ENCODE measurements around the gene CNOT3. TPM values are rescaled to one million over a fixed set of nuclear protein-coding genes. Genes with fewer than 3 reads are reported as not detected.

Gene CNOT3
- total and polyA plus RNA-seq, 9 donors, result 8.3 to 51.1 (median 36.0) TPM

DNA sequence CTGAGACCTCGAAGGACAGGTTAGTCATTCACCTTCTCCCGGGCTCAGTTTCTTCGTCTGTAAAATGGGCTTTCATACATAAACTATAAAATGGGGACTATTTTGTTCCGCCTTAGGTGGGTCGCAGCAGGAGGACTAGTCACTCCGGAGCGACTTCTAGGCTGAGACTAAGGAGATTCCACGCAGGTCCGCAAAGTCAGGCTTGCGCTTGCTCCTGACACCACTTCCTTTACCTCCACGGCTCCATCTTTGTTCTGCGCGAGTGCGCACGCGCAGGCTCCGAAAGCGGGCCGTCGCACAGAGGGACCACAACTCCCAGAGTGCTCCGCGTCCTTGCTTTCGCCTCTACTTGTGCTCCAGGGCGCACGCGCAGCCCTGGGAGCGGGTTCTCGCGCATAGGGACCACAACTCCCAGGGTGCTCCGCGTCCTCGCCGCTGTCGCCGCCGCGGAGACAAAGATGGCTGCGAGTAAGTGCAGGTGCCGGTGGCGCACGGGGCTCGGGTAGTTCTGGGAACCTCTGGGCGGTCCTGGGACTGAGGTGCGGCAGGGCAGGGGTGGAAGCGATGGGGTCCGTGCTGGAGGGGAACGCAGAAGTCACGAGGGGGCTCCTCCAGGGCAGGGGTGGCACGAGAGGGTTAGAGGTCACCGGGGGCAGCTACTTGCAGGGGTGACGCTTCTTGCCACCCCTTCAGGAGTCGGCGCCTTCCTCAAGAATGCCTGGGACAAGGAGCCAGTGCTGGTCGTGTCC is 35.0 kb upstream of the CNOT3 start, which contains the start of gene NDUFA3:
Gene NDUFA3 (plus strand): TSS at position 435 of the 749 bp plus-strand sequence. CDS start 24 bp downstream, at position 459.
- peak within 1 kb of the TSS; percentile 89 for H3K4me3 ChIP-seq (ENCODE audit: low read length)
- peaks cover 27% of the 10 kb centered on the region for H3K36me3 ChIP-seq (ENCODE audit: control insufficient read depth, insufficient read depth, low read length)
- no peaks in the 10 kb centered on the region for H3K9me3 ChIP-seq (replicated peaks; ENCODE audit: control insufficient read depth, low read depth, low read length)
- under 1% methylated on average over 49 of the region's 54 CpGs for WGBS (ENCODE audit: insufficient coverage)
- peaks cover 7% of the 10 kb centered on the region for H3K4me1 ChIP-seq (ENCODE audit: control insufficient read depth, insufficient read depth, low read length)
- H3K27ac ChIP-seq (ENCODE audit: low read length), result no peak within 1 kb of the TSS
- H3K27me3 ChIP-seq (ENCODE audit: control insufficient read depth, insufficient read depth, low read length), result no peaks in the 10 kb centered on the region
- peak; percentile 100 for DNase-seq

DNA sequence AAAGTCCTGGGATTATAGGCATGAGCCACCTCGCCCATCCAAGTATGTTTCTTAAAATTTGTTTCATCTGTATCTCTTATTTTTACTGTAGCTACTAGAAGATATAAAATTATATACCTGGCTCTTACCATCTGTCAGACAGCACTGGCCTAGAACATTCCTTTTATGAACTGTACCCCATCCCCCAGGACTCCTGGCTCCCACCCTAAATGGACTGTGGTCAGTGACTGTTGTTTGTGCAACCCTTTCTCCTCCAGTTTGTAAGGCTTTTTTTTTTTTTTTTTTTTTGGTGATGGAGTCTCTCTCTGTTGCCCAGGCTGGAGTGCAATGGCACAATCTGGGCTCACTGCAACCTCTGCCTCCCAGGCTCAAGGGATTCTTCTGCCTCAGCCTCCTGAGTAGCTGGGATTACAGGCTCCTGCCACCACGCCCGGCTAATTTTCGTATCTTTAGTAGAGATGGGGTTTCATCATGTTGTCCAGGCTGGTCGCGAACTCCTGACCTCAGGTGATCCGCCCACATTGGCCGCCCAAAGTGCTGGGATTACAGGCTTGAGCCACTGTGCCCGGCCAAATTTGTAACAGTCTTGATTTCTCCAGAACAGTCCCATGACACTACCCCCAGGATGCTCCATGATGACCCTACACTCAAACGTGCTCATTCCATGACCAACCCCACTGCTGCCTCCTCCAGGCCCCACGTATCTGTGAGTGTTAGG is 32.4 kb upstream of the CNOT3 start:
- 87% methylated on average over 9 of the region's 11 CpGs for WGBS (ENCODE audit: insufficient coverage)
- no peak overlapping the region for H3K4me3 ChIP-seq (ENCODE audit: low read length)
- peaks cover 51% of the 10 kb centered on the region for H3K36me3 ChIP-seq (ENCODE audit: control insufficient read depth, insufficient read depth, low read length)
- no peaks in the 10 kb centered on the region for H3K9me3 ChIP-seq (replicated peaks; ENCODE audit: control insufficient read depth, low read depth, low read length)
- peaks cover 7% of the 10 kb centered on the region for H3K4me1 ChIP-seq (ENCODE audit: control insufficient read depth, insufficient read depth, low read length)
- H3K27ac ChIP-seq (ENCODE audit: low read length), result no peak overlapping the region
- no peaks in the 10 kb centered on the region for H3K27me3 ChIP-seq (ENCODE audit: control insufficient read depth, insufficient read depth, low read length)
- no peak for DNase-seq

DNA sequence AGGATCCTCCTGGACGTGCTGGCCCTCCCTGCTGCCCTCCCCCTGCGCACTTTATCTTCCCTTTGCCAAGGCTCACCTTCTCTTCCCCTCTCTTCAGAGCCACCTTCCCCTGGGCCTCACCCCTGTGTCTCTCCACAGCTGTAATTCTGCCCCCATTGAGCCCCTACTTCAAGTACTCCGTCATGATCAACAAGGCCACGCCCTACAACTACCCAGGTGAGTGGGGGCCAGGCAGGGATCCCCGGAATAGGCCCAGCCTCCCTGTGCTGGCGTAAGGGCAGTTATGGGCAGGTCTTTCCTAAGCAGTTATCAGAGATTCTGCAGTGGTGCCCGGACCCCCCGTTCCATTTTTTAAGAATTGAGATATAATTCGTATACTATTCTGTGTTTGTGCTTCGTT is 31.8 kb upstream of the CNOT3 start:
- no peaks in the 10 kb centered on the region for H3K9me3 ChIP-seq (replicated peaks; ENCODE audit: control insufficient read depth, low read depth, low read length)
- no peaks in the 10 kb centered on the region for H3K27me3 ChIP-seq (ENCODE audit: control insufficient read depth, insufficient read depth, low read length)
- 89% methylated on average over 6 of the region's 10 CpGs for WGBS (ENCODE audit: insufficient coverage)
- peaks cover 57% of the 10 kb centered on the region for H3K36me3 ChIP-seq (ENCODE audit: control insufficient read depth, insufficient read depth, low read length)
- H3K4me1 ChIP-seq (ENCODE audit: control insufficient read depth, insufficient read depth, low read length), result peaks cover 7% of the 10 kb centered on the region
- no peak overlapping the region for H3K4me3 ChIP-seq (ENCODE audit: low read length)
- DNase-seq, result no peak
- no peak overlapping the region for H3K27ac ChIP-seq (ENCODE audit: low read length)

DNA sequence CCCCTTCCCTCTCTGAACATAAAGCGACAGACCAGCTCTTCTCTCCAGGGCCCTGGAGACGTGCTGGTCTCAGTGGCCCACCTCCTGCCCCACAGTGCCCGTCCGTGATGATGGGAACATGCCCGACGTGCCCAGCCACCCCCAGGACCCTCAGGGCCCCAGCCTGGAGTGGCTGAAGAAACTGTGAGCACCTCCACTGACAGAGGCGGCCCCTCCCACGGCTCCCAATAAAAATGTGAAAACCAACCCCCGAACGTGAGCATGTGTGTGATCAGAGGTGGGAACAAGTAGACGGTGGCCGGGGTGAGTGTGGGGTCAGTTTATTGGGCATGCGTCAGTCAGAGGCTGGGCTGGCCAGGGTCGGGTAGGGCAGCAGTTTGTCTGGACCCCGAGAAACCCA is 30.8 kb upstream of the CNOT3 start:
- peaks cover 7% of the 10 kb centered on the region for H3K4me1 ChIP-seq (ENCODE audit: control insufficient read depth, insufficient read depth, low read length)
- DNase-seq, result no peak
- H3K27ac ChIP-seq (ENCODE audit: low read length), result no peak overlapping the region
- no peaks in the 10 kb centered on the region for H3K9me3 ChIP-seq (replicated peaks; ENCODE audit: control insufficient read depth, low read depth, low read length)
- H3K4me3 ChIP-seq (ENCODE audit: low read length), result no peak overlapping the region
- WGBS (ENCODE audit: insufficient coverage), result 71% methylated on average over 11 of the region's 15 CpGs
- no peaks in the 10 kb centered on the region for H3K27me3 ChIP-seq (ENCODE audit: control insufficient read depth, insufficient read depth, low read length)
- H3K36me3 ChIP-seq (ENCODE audit: control insufficient read depth, insufficient read depth, low read length), result peaks cover 60% of the 10 kb centered on the region

DNA sequence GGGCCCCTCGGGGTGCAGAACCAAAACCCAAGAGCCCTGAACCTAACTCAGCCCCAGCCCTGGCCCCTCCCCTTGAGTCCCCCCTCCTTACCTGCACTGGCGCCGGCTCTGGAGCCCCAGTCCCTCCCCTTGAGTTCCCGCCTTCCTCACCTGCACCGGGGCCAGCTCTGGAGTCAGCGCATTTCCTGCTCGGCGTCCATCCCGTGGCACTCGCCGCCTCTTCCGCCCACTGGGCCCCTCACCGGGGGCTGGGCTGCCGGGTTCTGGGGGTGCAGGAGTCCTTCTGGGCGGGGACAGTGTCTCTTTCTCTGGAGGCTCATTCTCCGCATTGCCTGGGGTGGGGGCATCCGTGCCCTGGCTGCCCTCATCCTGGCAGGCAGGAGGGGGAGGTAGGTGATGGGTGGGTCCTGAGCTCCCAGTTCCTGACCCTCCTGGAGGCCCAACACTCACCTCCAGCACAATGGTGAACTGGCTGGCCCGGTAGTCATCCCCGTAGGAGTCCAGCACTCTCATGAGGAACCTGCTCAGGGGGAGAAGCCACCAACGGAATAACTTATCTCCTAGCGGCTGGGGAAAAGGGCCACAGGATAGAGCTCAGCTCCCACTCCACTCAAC is 29.6 kb upstream of the CNOT3 start:
- Histone ChIP-seq H3K9me3 (replicated peaks; ENCODE audit: control insufficient read depth, low read depth, low read length) (no peaks in the 10 kb centered on the region), H3K27me3 (ENCODE audit: control insufficient read depth, insufficient read depth, low read length) (no peaks in the 10 kb centered on the region), H3K36me3 (ENCODE audit: control insufficient read depth, insufficient read depth, low read length) (peaks cover 60% of the 10 kb centered on the region), H3K4me1 (ENCODE audit: control insufficient read depth, insufficient read depth, low read length) (peaks cover 4% of the 10 kb centered on the region), H3K27ac (ENCODE audit: low read length) (no peak overlapping the region), H3K4me3 (ENCODE audit: low read length) (no peak overlapping the region)
- WGBS (ENCODE audit: insufficient coverage), result 69% methylated on average over 17 of the region's 21 CpGs
- no peak for DNase-seq

DNA sequence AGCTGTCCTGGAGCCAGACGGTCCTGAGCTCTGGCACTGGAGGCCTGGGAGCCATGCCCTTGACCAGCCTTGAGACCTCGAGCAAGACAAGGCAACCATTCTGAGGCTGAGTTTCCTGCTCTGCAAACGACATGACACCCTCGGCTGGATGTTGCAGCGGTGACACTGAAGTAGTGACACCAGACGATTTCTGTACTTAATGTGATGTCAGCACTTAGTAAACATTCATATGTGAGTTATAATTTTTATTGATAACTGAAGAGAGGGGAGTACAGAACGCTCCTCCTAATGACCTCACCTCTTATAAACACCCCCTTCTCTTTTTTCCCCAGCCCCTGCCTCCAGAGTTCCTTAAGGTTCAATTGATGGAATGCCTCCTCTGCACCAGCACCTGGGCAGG is 29.1 kb upstream of the CNOT3 start:
- no peak overlapping the region for H3K27ac ChIP-seq (ENCODE audit: low read length)
- DNase-seq, result no peak
- no peaks in the 10 kb centered on the region for H3K27me3 ChIP-seq (ENCODE audit: control insufficient read depth, insufficient read depth, low read length)
- peaks cover 60% of the 10 kb centered on the region for H3K36me3 ChIP-seq (ENCODE audit: control insufficient read depth, insufficient read depth, low read length)
- peaks cover under 1% of the 10 kb centered on the region for H3K4me1 ChIP-seq (ENCODE audit: control insufficient read depth, insufficient read depth, low read length)
- H3K4me3 ChIP-seq (ENCODE audit: low read length), result no peak overlapping the region
- WGBS (ENCODE audit: insufficient coverage), result 71% methylated on average over 2 of the region's 7 CpGs
- no peaks in the 10 kb centered on the region for H3K9me3 ChIP-seq (replicated peaks; ENCODE audit: control insufficient read depth, low read depth, low read length)

DNA sequence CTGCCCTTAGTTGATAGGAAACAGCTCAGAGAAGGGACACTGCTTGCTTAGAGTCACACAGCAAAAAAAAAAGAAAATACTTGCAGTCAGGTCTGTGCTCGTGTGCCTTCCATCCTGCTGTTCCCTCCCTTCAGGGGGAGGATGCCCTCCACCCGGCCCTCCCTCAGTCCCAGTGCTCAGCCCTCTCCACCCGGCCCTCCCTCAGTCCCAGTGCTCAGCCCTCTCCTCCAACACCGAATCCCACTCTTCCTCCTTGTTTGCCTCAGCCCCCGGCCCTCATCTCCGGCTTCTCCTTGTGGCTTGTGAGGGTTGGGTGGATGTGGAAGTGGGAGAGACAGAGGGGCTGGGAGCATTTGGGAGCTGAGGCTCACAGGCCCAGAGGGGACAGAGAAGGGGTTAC is 27.9 kb upstream of the CNOT3 start:
- WGBS (ENCODE audit: insufficient coverage), result 42% methylated on average over 3 of the region's 6 CpGs
- no peak for DNase-seq
- H3K27me3 ChIP-seq (ENCODE audit: control insufficient read depth, insufficient read depth, low read length), result no peaks in the 10 kb centered on the region
- no peaks in the 10 kb centered on the region for H3K9me3 ChIP-seq (replicated peaks; ENCODE audit: control insufficient read depth, low read depth, low read length)
- no peak overlapping the region for H3K4me3 ChIP-seq (ENCODE audit: low read length)
- no peak overlapping the region for H3K27ac ChIP-seq (ENCODE audit: low read length)
- peaks cover 9% of the 10 kb centered on the region for H3K4me1 ChIP-seq (ENCODE audit: control insufficient read depth, insufficient read depth, low read length)
- H3K36me3 ChIP-seq (ENCODE audit: control insufficient read depth, insufficient read depth, low read length), result peaks cover 60% of the 10 kb centered on the region

DNA sequence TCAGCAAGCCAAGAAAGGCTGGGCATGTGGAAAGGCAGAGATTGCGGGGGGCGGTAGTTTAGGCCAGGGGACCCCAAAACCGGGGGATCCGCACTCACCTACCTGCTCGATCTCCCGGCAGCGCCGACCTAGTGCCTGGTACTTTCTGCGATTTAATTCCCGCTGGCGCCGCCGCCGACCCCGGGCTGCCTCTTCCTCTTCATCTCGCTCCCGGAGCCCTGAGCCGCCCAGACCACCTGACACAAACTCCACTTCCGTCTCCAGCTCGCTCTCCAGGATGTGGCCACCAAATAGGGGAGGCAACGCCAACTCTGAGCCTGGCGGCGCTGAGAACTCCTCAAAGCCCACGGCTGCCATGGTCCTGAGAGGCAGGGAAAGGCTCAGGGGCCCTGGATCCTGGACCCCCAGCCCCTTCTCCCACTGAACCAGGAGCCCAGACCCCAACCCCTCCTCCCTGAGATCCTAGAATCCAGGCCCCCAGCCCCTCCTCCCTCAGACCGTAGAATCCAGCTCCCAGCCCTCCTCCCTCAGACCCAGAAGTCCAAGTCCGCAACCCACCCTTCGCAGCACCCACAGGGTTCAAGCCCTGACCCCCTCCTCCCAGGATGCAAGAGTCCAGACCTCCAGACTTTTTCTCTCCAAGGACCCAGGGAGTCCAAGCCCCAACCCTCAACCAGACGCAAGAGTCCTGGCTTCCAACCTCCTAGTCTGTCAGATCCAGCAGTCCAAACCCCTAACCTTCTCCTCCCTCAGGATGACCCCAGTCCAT is 23.0 kb upstream of the CNOT3 start:
- 19% methylated on average over 28 of the region's 28 CpGs for WGBS (ENCODE audit: insufficient coverage)
- peak overlapping the region; percentile 97 for H3K27ac ChIP-seq (ENCODE audit: low read length)
- no peaks in the 10 kb centered on the region for H3K27me3 ChIP-seq (ENCODE audit: control insufficient read depth, insufficient read depth, low read length)
- peaks cover 19% of the 10 kb centered on the region for H3K4me1 ChIP-seq (ENCODE audit: control insufficient read depth, insufficient read depth, low read length)
- no peaks in the 10 kb centered on the region for H3K9me3 ChIP-seq (replicated peaks; ENCODE audit: control insufficient read depth, low read depth, low read length)
- H3K4me3 ChIP-seq (ENCODE audit: low read length), result peak overlapping the region; percentile 89
- H3K36me3 ChIP-seq (ENCODE audit: control insufficient read depth, insufficient read depth, low read length), result peaks cover 30% of the 10 kb centered on the region
- DNase-seq, result peak; percentile 45

DNA sequence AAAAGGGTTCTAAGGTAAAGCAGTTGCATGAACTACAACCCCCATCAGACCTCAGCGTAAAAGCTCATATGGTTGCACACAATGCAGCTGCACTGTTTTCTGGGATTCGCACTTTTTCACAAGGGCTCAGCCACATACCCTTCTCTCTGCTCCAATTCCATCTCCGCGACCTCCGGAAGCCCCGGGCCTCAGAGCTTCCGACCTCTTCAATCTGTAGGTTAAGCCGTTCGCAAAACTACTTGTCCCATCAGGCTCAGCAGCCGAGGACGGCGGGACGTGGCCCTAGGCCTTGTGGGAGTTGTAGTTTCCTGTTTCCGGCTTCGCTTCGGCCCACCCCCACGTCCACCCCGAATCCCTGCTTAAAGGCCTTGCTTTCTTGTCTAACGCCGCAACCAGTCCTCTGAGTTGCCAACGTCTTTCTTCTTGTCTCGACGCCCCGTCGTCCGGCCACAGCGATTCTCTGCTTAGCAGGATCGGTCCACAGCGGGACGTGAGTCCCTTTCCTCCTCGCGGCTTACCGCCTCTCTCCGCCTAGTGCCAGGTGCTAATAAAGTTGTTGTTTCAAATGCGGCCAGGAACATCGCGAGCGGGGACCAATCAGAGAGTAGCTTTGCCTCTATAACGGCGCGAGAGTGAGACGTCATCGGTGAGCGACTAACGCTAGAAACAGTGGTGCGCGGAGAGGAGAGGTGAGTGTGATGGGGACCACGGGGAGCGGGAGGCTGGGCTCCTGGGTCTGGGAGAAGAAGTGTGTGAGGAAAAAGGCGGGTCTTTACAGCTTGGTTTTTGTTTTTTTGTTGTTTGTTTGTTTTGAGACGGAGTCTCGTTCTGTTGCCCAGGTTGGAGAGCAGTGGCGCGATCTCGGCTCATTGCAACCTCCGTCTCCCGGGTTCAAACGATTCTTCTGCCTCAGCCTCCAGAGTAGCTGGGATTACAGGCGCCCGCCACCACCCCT is 22.2 kb upstream of the CNOT3 start, which contains the start of the genes PRPF31 and TFPT:
Gene PRPF31 (plus strand): TSS at position 646 of the 955 bp plus-strand sequence. CDS start 2,525 bp downstream, outside the sequence.
Gene TFPT (minus strand): TSS at position 549 of the 955 bp plus-strand sequence. CDS start 388 bp downstream, at position 161.
- peaks cover 30% of the 10 kb centered on the region for H3K36me3 ChIP-seq (ENCODE audit: control insufficient read depth, insufficient read depth, low read length)
- DNase-seq, result peak; percentile 100
- H3K4me1 ChIP-seq (ENCODE audit: control insufficient read depth, insufficient read depth, low read length), result peaks cover 19% of the 10 kb centered on the region
- H3K27ac ChIP-seq (ENCODE audit: low read length), result peak within 1 kb of the TSS; percentile 97
- H3K4me3 ChIP-seq (ENCODE audit: low read length), result peak within 1 kb of the TSS; percentile 89
- no peaks in the 10 kb centered on the region for H3K27me3 ChIP-seq (ENCODE audit: control insufficient read depth, insufficient read depth, low read length)
- H3K9me3 ChIP-seq (replicated peaks; ENCODE audit: control insufficient read depth, low read depth, low read length), result no peaks in the 10 kb centered on the region
- WGBS (ENCODE audit: insufficient coverage), result under 1% methylated on average over 40 of the region's 60 CpGs
